ENCODE measurements around the gene TP53. TPM values are rescaled to one million over a fixed set of nuclear protein-coding genes. Genes with fewer than 3 reads are reported as not detected.

The TP53 gene
- total and polyA plus RNA-seq, 2 donors (not counting 1 experiment from before 2014, with no cell fraction given) = 23.0 to 35.5 TPM

- no peak for TF ChIP-seq EZH2 (IDR thresholded peaks at IDR 0.05; ENCODE audit: low read length, missing control alignments)
- TF ChIP-seq CTCF (conservative IDR thresholded peaks at IDR 0.05 in 1 of 2, IDR thresholded peaks at IDR 0.05 in 1 of 2; ENCODE audit: low read depth in 1 of 2, low read length in 2 of 2) = no peak
- no peaks in the 10 kb centered on the region for H3K36me3 ChIP-seq (ENCODE audit: control insufficient read depth, insufficient read depth, low read length)
- no peaks in the 10 kb centered on the region for H3K27me3 ChIP-seq (ENCODE audit: control insufficient read depth, insufficient read depth, low read length)
- H3K4me3 ChIP-seq (replicated peaks in 1 of 4; ENCODE audit: control extremely low read depth in 1 of 4, insufficient read depth in 1 of 4, low read depth in 3 of 4, low read length in 4 of 4) = no peak overlapping the region
- H2AFZ ChIP-seq (ENCODE audit: low read length) = no peak overlapping the region
- no peaks in the 10 kb centered on the region for H4K20me1 ChIP-seq (ENCODE audit: control insufficient read depth, extremely low read depth, insufficient read depth, low read length)
- H3K4me2 ChIP-seq (ENCODE audit: extremely low read depth, insufficient read depth, low read length) = no peak overlapping the region
- H3K9ac ChIP-seq (ENCODE audit: insufficient read depth, low read length) = no peak overlapping the region
- no peaks in the 10 kb centered on the region for H3K9me3 ChIP-seq (ENCODE audit: control insufficient read depth, insufficient read depth, low read depth, low read length)
- no peak overlapping the region for H3K27ac ChIP-seq (ENCODE audit: insufficient read depth, low read length)
- no peak for DNase-seq (ENCODE audit: low read depth in 2 of 2)
- H3K4me1 ChIP-seq (ENCODE audit: control insufficient read depth, extremely low read depth, insufficient read depth, low read length) = no peaks in the 10 kb centered on the region
- H3K79me2 ChIP-seq (ENCODE audit: control insufficient read depth, insufficient read depth, low read length) = no peaks in the 10 kb centered on the region
Observed at GRCh38 chr17:7636163-7636562, 51.1 kb downstream of the TP53 start.

GRCh38 chr17:7634384-7634783 lies 52.9 kb downstream of the TP53 start:
- Histone ChIP-seq H3K79me2 (ENCODE audit: control insufficient read depth, insufficient read depth, low read length) (no peaks in the 10 kb centered on the region), H3K4me1 (ENCODE audit: control insufficient read depth, extremely low read depth, insufficient read depth, low read length) (no peaks in the 10 kb centered on the region), H3K27ac (ENCODE audit: insufficient read depth, low read length) (no peak overlapping the region)

GRCh38 chr17:7633093-7633492 lies 54.2 kb downstream of the TP53 start:
- TF ChIP-seq CTCF (conservative IDR thresholded peaks at IDR 0.05 in 1 of 2, IDR thresholded peaks at IDR 0.05 in 1 of 2; ENCODE audit: low read depth in 1 of 2, low read length in 2 of 2) (no peak), EZH2 (IDR thresholded peaks at IDR 0.05; ENCODE audit: low read length, missing control alignments) (no peak)
- Histone ChIP-seq H3K9ac (ENCODE audit: insufficient read depth, low read length) (no peak overlapping the region), H3K27ac (ENCODE audit: insufficient read depth, low read length) (no peak overlapping the region), H2AFZ (ENCODE audit: low read length) (no peak overlapping the region), H3K79me2 (ENCODE audit: control insufficient read depth, insufficient read depth, low read length) (no peaks in the 10 kb centered on the region), H3K4me1 (ENCODE audit: control insufficient read depth, extremely low read depth, insufficient read depth, low read length) (no peaks in the 10 kb centered on the region), H3K4me2 (ENCODE audit: extremely low read depth, insufficient read depth, low read length) (no peak overlapping the region), H3K27me3 (ENCODE audit: control insufficient read depth, insufficient read depth, low read length) (no peaks in the 10 kb centered on the region), H3K9me3 (ENCODE audit: control insufficient read depth, insufficient read depth, low read depth, low read length) (no peaks in the 10 kb centered on the region), H4K20me1 (ENCODE audit: control insufficient read depth, extremely low read depth, insufficient read depth, low read length) (no peaks in the 10 kb centered on the region), H3K4me3 (replicated peaks in 1 of 4; ENCODE audit: control extremely low read depth in 1 of 4, insufficient read depth in 1 of 4, low read depth in 3 of 4, low read length in 4 of 4) (no peak overlapping the region), H3K36me3 (ENCODE audit: control insufficient read depth, insufficient read depth, low read length) (no peaks in the 10 kb centered on the region)
- DNase-seq (ENCODE audit: low read depth in 2 of 2) = no peak

More at GRCh38 chr17:7634384-7634783, 52.9 kb downstream of the TP53 start:
- no peaks in the 10 kb centered on the region for H3K9me3 ChIP-seq (ENCODE audit: control insufficient read depth, insufficient read depth, low read depth, low read length)
- peak; percentile 67 to 74 for TF ChIP-seq CTCF (conservative IDR thresholded peaks at IDR 0.05 in 1 of 2, IDR thresholded peaks at IDR 0.05 in 1 of 2; ENCODE audit: low read depth in 1 of 2, low read length in 2 of 2)
- TF ChIP-seq EZH2 (IDR thresholded peaks at IDR 0.05; ENCODE audit: low read length, missing control alignments) = no peak
- H2AFZ ChIP-seq (ENCODE audit: low read length) = no peak overlapping the region
- no peak overlapping the region for H3K4me3 ChIP-seq (replicated peaks in 1 of 4; ENCODE audit: control extremely low read depth in 1 of 4, insufficient read depth in 1 of 4, low read depth in 3 of 4, low read length in 4 of 4)
- DNase-seq (ENCODE audit: low read depth in 2 of 2) = peak; percentile 28 to 59
- no peaks in the 10 kb centered on the region for H4K20me1 ChIP-seq (ENCODE audit: control insufficient read depth, extremely low read depth, insufficient read depth, low read length)
- no peaks in the 10 kb centered on the region for H3K36me3 ChIP-seq (ENCODE audit: control insufficient read depth, insufficient read depth, low read length)
- H3K4me2 ChIP-seq (ENCODE audit: extremely low read depth, insufficient read depth, low read length) = no peak overlapping the region
- no peaks in the 10 kb centered on the region for H3K27me3 ChIP-seq (ENCODE audit: control insufficient read depth, insufficient read depth, low read length)
- no peak overlapping the region for H3K9ac ChIP-seq (ENCODE audit: insufficient read depth, low read length)
